H9 (cell line): Measurements from ENCODE around the gene TBC1D2. TPM values are rescaled to one million over a fixed set of nuclear protein-coding genes. Genes with fewer than 3 reads are reported as not detected.

Source experiments
- DNase-seq: peaks from one replicate; pipeline ENCODE4 v3.0.0-alpha.2; 2017
- H2AFZ ChIP-seq: one replicate; pipeline ENCODE4 v1.6.1; 2013; ENCODE audit warnings: mild to moderate bottlenecking, low read length, control low read depth, moderate library complexity
- H2AK5ac ChIP-seq: 2 replicates; pipeline ENCODE4 v1.6.1; 2013; ENCODE audit warnings: low read length, control low read depth, mixed read lengths; ENCODE audit not compliant: insufficient read length
- H2BK120ac ChIP-seq: one replicate; pipeline ENCODE4 v1.6.1; 2013; ENCODE audit warnings: low read depth, mild to moderate bottlenecking, low read length, control low read depth, inconsistent platforms; ENCODE audit not compliant: poor library complexity, severe bottlenecking
- H2BK12ac ChIP-seq: 2 replicates; pipeline ENCODE4 v1.6.1; 2013; ENCODE audit warnings: low read length, control low read depth, mixed read lengths, low read depth; ENCODE audit not compliant: insufficient read length
- H2BK15ac ChIP-seq: 2 replicates; pipeline ENCODE4 v1.6.1; 2013; ENCODE audit warnings: low read depth, low read length, control low read depth
- H2BK20ac ChIP-seq: one replicate; pipeline ENCODE4 v1.6.1; 2013; ENCODE audit warnings: low read depth, mild to moderate bottlenecking, low read length, control low read depth, inconsistent platforms; ENCODE audit not compliant: poor library complexity, severe bottlenecking
- H2BK5ac ChIP-seq: 2 replicates; pipeline ENCODE4 v1.6.1; 2013; ENCODE audit warnings: low read length, control low read depth, mixed read lengths; ENCODE audit not compliant: insufficient read length
- H3K14ac ChIP-seq: 2 replicates; pipeline ENCODE4 v1.6.1; 2013; ENCODE audit warnings: low read length, control low read depth; ENCODE audit not compliant: insufficient read depth
- H3K18ac ChIP-seq: 2 replicates; pipeline ENCODE4 v1.6.1; 2013; ENCODE audit warnings: low read depth, mild to moderate bottlenecking, mixed read lengths, low read length, control low read depth; ENCODE audit not compliant: insufficient read length
- H3K23ac ChIP-seq: 2 replicates; pipeline ENCODE4 v1.6.1; 2013; ENCODE audit warnings: low read length, control low read depth, mixed read lengths, low read depth; ENCODE audit not compliant: insufficient read length
- H3K23me2 ChIP-seq: 2 replicates; pipeline ENCODE4 v1.6.1; 2013; ENCODE audit warnings: low read depth, mild to moderate bottlenecking, mixed read lengths, low read length, control low read depth; ENCODE audit not compliant: insufficient read length, poor library complexity, severe bottlenecking
- H3K27ac ChIP-seq: 2 replicates; pipeline ENCODE4 v1.5.1; 2013; ENCODE audit warnings: low read length, control low read depth, mixed read lengths, low read depth; ENCODE audit not compliant: insufficient read length
- H3K27me3 ChIP-seq: 2 replicates; pipeline ENCODE4 v1.6.1; 2013; ENCODE audit warnings: low read length, control low read depth, inconsistent platforms; ENCODE audit not compliant: insufficient read depth
- H3K4ac ChIP-seq: 2 replicates; pipeline ENCODE4 v1.6.1; 2013; ENCODE audit warnings: low read depth, mild to moderate bottlenecking, control low read depth, inconsistent platforms, low read length, moderate library complexity
- H3K4me1 ChIP-seq: 2 replicates; pipeline ENCODE4 v1.6.1; 2013; ENCODE audit warnings: low read length, control low read depth, inconsistent platforms; ENCODE audit not compliant: insufficient read depth
- H3K4me2 ChIP-seq: 2 replicates; pipeline ENCODE4 v1.6.1; 2013; ENCODE audit warnings: low read length, control low read depth, mixed read lengths; ENCODE audit not compliant: insufficient read length, insufficient read depth
- H3K56ac ChIP-seq: 2 replicates; pipeline ENCODE4 v1.6.1; 2013; ENCODE audit warnings: low read depth, mild to moderate bottlenecking, mixed read lengths, low read length, control low read depth; ENCODE audit not compliant: insufficient read length
- H3K79me1 ChIP-seq: 2 replicates; pipeline ENCODE4 v1.6.1; 2013; ENCODE audit warnings: low read depth, mild to moderate bottlenecking, moderate library complexity, low read length, control low read depth, inconsistent platforms; ENCODE audit not compliant: insufficient read depth, poor library complexity, severe bottlenecking
- H3K79me2 ChIP-seq: 2 replicates; pipeline ENCODE4 v1.6.1; 2013; ENCODE audit warnings: low read length, control low read depth, inconsistent platforms; ENCODE audit not compliant: insufficient read depth
- H3K9ac ChIP-seq: 2 replicates; pipeline ENCODE4 v1.6.1; 2013; ENCODE audit warnings: low read length, control low read depth, mixed read lengths; ENCODE audit not compliant: insufficient read length; ENCODE audit errors: extremely low read depth
- H3K9me3 ChIP-seq: one replicate; pipeline ENCODE4 v1.6.1; 2013; ENCODE audit warnings: low read depth, low read length, inconsistent platforms; ENCODE audit not compliant: control insufficient read depth
- H3T11ph ChIP-seq: one replicate; pipeline ENCODE4 v1.6.1; 2013; ENCODE audit warnings: mild to moderate bottlenecking, low read length, control low read depth, inconsistent platforms
- H4K20me1 ChIP-seq: one replicate; pipeline ENCODE4 v1.6.1; 2013; ENCODE audit not compliant: control insufficient read depth, insufficient read length, insufficient read depth
- H4K5ac ChIP-seq: 2 replicates; pipeline ENCODE4 v1.6.1; 2013; ENCODE audit warnings: low read depth, mild to moderate bottlenecking, mixed read lengths, low read length, control low read depth; ENCODE audit not compliant: insufficient read length
- H4K8ac ChIP-seq: replicated peaks from 2 replicates; pipeline ENCODE4 v1.6.1; 2013; ENCODE audit warnings: low read length, control low read depth, mixed read lengths, low read depth; ENCODE audit not compliant: insufficient read length
- H4K91ac ChIP-seq: 2 replicates; pipeline ENCODE4 v1.6.1; 2013; ENCODE audit warnings: low read depth, mild to moderate bottlenecking, moderate library complexity, mixed read lengths, low read length, control low read depth; ENCODE audit not compliant: insufficient read length
- H3K27ac Mint-ChIP-seq, 3 experiments: 2 replicates in 2 of 3; 3 replicates in 1 of 3; pipeline ENCODE4 v1.8.0; 2020 to 2021; ENCODE audit warnings: mixed read lengths in 3 of 3, mild to moderate bottlenecking in 1 of 3, moderate library complexity in 1 of 3
- H3K27me3 Mint-ChIP-seq: 2 replicates; pipeline ENCODE4 v1.8.0; 2021; ENCODE audit warnings: low read depth, mild to moderate bottlenecking, moderate library complexity, mixed read lengths
- H3K36me3 Mint-ChIP-seq, 3 experiments: 2 replicates in 2 of 3; 3 replicates in 1 of 3; pipeline ENCODE4 v1.8.0; 2020 to 2021; ENCODE audit warnings: low read depth in 3 of 3, mixed read lengths in 3 of 3; ENCODE audit not compliant: insufficient read depth in 1 of 3
- H3K4me1 Mint-ChIP-seq, 2 experiments: 2 replicates each; pipeline ENCODE4 v1.8.0; 2020; ENCODE audit warnings: mixed read lengths in 2 of 2
- H3K4me3 Mint-ChIP-seq, 2 experiments: 2 replicates in 1 of 2; 3 replicates in 1 of 2; pipeline ENCODE4 v1.8.0; 2020 to 2021; ENCODE audit warnings: mild to moderate bottlenecking in 2 of 2, mixed read lengths in 2 of 2, moderate library complexity in 1 of 2
- H3K9me3 Mint-ChIP-seq, 2 experiments: 2 replicates in 1 of 2; 3 replicates in 1 of 2; pipeline ENCODE4 v1.8.0; 2020; ENCODE audit warnings: mild to moderate bottlenecking in 2 of 2, mixed read lengths in 2 of 2, moderate library complexity in 1 of 2
- CTCF ChIP-seq: fragments of 200-600 bp; sonication (generic); conservative IDR thresholded peaks from 3 replicates; pipeline ENCODE4 v1.8.0; 2021; ENCODE audit warnings: antibody characterized with exemption, mild to moderate bottlenecking
- WGBS: extraction: QIAGEN DNeasy Blood & Tissue Kit; methylation state at CpG from one replicate; pipeline ENCODE4 v1.1.7; 2013; ENCODE audit warnings: missing lambda C conversion rate, low lambda C conversion rate, mixed read lengths; ENCODE audit not compliant: insufficient read length; ENCODE audit errors: extremely low coverage; 5-methylcytosine and 5-hydroxymethylcytosine counted together
- total RNA-seq: library from RNA; stranded (reverse); gene quantifications from 2 replicates; pipeline ENCODE4 v1.2.1, GENCODE V29; 2021

TBC1D2 gene
- total RNA-seq, 1 experiment from 2014 or later, result 2.9 TPM

GRCh38 chr9:98178874-98179850 lies 76.3 kb downstream of the TBC1D2 start:
- H3T11ph ChIP-seq, result no peak overlapping the region
- Mint-ChIP-seq H3K27ac (no peak overlapping the region; a peak in 1 of 7 replicates), H3K4me1 (peaks cover 27% of the 10 kb centered on the region in 2 experiments), H3K27me3 (no peaks in the 10 kb centered on the region), H3K36me3 (peaks cover 0 to 1% (median 0%) of the 10 kb centered on the region in 3 experiments; a peak in 1 of 7 replicates), H3K4me3 (no peak overlapping the region), H3K9me3 (no peaks in the 10 kb centered on the region)
- no peak overlapping the region for H3K18ac ChIP-seq
- no peak overlapping the region for H3K23ac ChIP-seq
- no peak overlapping the region for H2AK5ac ChIP-seq
- no peak overlapping the region for H2BK20ac ChIP-seq
- H2BK12ac ChIP-seq, result no peak overlapping the region
- no peaks in the 10 kb centered on the region; the same call in 1 of the 2 replicates for H3K4me1 ChIP-seq
- H3K9me3 ChIP-seq, result no peaks in the 10 kb centered on the region
- no peaks in the 10 kb centered on the region for H3K79me1 ChIP-seq
- WGBS, result no CpG with 5 or more reads among the region's 16 CpGs
- no peak overlapping the region for H3K27ac ChIP-seq
- no peak for TF ChIP-seq CTCF
- no peak overlapping the region for H2AFZ ChIP-seq
- no peak overlapping the region for H3K14ac ChIP-seq
- no peak overlapping the region for H4K91ac ChIP-seq
- H3K9ac ChIP-seq, result no peak overlapping the region
- no peak overlapping the region for H3K4ac ChIP-seq
- no peak overlapping the region for H4K8ac ChIP-seq
- no peak overlapping the region for H2BK120ac ChIP-seq
- no peak overlapping the region for H4K5ac ChIP-seq
- no peaks in the 10 kb centered on the region for H3K23me2 ChIP-seq
- no peak overlapping the region for H3K56ac ChIP-seq
- peaks cover 6% of the 10 kb centered on the region; the same call in 1 of the 2 replicates for H3K79me2 ChIP-seq
- H3K4me2 ChIP-seq, result no peak overlapping the region
- DNase-seq, result no peak
- no peak overlapping the region for H2BK15ac ChIP-seq
- H2BK5ac ChIP-seq, result no peak overlapping the region
- no peaks in the 10 kb centered on the region for H3K27me3 ChIP-seq
- H4K20me1 ChIP-seq, result no peaks in the 10 kb centered on the region
